RWPE1 (cell line): ENCODE data around the gene KDSR.

Source experiments
- CTCF ChIA-PET: fragments of 350-600 bp; sonication (Branson Sonifier 250); formaldehyde crosslinking; extraction: SDS; loops from one replicate; lab custom pipeline; 2021; lab: Yijun Ruan, JAX
- POLR2A ChIA-PET: fragments of 400-600 bp; formaldehyde crosslinking; extraction: SDS; loops from one replicate; lab custom pipeline; 2020; ENCODE audit warnings: antibody characterized with exemption; ENCODE audit not compliant: low non-redundant PET; lab: Yijun Ruan, JAX
- DNase-seq: peaks from one replicate; pipeline ENCODE4 v3.0.0; 2012; ENCODE audit warnings: low spot score
- H3K27ac ChIP-seq: fragments of 450-650 bp; 2 replicates; pipeline ENCODE4 v1.5.1; 2017
- CTCF ChIP-seq: fragments of 450-650 bp; conservative IDR thresholded peaks from 2 replicates; pipeline ENCODE4 v1.5.1; 2017; ENCODE audit warnings: low read depth, mild to moderate bottlenecking

The KDSR gene

DNA sequence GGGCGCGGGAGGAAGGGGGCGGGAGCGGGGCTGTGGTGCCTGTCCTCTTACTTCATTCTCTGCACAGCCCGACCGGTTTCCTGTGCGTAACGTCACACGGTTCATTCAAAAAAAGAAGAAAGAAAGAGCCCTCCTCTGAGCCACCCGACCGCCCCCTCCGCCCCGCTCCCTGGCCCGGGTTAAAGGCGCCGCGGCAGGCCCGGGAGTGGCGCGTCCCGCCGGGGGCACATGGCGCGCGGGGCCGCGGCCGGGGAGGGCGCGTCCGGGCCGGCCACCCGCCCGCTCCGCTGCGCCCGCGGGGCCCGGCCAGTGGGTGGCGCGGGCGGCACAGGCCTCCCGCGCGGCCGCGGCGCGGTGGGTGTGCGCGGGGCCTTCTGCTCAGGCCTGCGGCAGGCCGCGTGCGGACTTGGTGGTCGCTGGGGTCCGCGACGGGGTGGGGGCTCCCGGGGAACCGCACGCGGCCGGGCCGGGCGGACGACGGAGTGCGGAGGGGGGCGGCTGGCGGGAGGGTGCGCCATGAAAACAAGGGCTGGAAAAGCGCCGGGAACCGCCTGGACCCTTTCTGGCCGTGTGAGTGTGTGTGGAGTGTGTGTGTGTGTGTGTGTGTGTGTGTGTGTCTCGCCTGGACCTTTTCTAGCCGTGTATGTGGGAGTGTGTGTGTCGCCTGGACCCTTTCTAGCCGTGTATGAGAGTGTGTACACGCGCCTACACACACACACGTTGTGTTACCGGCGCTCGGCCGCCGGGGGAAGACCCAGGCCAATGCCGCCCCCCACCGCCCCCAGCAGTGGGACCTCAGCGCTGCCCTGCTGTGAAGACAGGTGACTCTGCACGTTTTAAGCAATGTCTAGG is 46.7 kb downstream of the KDSR start:
- TF ChIP-seq CTCF: peak; percentile 79
- CTCF ChIA-PET: no interaction called here
- POLR2A ChIA-PET: no interaction called here
- H3K27ac ChIP-seq: peak overlapping the region; percentile 80
- DNase-seq: peak; percentile 51

DNA sequence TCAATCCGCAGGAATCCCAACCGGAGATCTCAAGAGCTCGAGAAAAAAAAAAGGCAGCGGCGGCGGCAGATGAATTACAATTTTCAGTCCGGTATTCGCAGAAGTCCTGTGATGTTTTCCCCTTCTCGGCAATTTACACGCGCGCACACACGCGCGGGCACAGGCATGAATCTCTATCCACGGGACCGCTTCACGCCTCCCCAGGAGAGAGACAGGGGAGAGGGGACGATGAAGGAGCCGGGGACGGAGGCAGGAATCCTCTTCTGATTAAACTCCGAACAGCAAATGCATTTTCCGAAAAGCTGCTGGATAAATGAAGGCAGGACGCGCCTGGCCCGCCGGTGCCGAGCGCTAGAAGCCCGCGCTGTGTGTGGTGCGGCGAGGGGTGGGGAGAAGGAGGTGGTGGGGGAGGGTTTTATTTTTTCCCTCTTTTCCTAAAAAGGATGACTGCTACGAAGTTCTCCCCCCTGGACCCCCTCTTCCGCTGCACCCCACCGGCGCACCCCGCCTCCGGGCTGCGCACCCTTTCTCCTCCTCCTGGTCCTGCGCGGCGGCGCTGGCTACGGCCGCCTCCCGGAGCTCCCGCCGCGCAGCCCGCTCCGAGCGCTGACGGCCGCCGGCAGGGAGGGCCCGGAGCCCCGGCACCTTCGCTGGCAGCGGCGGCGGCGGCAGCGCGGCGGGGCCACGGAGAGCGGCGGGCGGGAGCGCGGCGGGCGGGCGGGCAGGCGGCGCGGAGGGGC is 47.5 kb downstream of the KDSR start, which contains the start of gene BCL2:
TSS of gene BCL2 (minus strand) at position 387 of the 740 bp plus-strand sequence.
- TF ChIP-seq CTCF: no peak
- peak within 1 kb of the TSS; percentile 80 for H3K27ac ChIP-seq
- DNase-seq: peak; percentile 25
- ChIA-PET CTCF (interaction anchor here (0.6 kb wide), 2 partner anchors 48 to 117 kb away, joined by 3 read pairs; no protein-coding TSS in a partner anchor), POLR2A (no interaction called here)

DNA sequence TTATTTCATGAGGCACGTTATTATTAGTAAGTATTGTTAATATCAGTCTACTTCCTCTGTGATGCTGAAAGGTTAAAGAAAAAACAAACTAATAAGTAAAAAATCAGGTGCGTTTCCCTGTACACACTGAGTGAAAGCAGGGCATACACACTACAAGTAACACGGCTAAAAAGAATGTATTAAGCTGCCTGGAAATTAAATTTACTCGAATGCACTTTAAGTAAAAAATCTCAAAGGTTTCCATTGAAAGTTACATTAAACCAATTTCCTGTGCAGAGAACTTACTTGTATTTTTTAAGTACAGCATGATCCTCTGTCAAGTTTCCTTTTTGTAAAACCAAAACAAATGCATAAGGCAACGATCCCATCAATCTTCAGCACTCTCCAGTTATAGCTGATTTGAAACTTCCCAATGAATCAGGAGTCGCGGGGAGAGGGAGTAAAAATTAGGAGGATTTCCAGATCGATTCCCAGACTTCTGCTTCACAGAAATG is 48.1 kb downstream of the KDSR start:
- no peak for DNase-seq
- POLR2A ChIA-PET: no interaction called here

DNA sequence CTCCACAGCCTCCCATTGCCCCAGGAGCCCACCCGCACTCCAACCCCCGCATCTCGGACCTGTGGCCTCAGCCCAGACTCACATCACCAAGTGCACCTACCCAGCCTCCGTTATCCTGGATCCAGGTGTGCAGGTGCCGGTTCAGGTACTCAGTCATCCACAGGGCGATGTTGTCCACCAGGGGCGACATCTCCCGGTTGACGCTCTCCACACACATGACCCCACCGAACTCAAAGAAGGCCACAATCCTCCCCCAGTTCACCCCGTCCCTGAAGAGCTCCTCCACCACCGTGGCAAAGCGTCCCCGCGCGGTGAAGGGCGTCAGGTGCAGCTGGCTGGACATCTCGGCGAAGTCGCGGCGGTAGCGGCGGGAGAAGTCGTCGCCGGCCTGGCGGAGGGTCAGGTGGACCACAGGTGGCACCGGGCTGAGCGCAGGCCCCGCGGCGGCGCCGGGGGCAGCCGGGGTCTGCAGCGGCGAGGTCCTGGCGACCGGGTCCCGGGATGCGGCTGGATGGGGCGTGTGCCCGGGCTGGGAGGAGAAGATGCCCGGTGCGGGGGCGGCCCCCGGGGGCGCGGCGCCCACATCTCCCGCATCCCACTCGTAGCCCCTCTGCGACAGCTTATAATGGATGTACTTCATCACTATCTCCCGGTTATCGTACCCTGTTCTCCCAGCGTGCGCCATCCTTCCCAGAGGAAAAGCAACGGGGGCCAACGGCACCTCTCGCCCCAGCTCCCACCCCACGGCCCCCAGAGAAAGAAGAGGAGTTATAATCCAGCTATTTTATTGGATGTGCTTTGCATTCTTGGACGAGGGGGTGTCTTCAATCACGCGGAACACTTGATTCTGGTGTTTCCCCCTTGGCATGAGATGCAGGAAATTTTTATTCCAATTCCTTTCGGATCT is 48.8 kb downstream of the KDSR start:
- CTCF ChIA-PET: interaction anchor here (0.7 to 1.0 kb wide), 2 partner anchors 8 to 302 kb away, joined by 3 to 9 read pairs; no protein-coding TSS in a partner anchor
- POLR2A ChIA-PET: no interaction called here

More for the DNA sequence above, 48.1 kb downstream of the KDSR start:
- no peak for TF ChIP-seq CTCF
- H3K27ac ChIP-seq: peak overlapping the region; percentile 80; the same call in 1 of the 2 replicates
- CTCF ChIA-PET: interaction anchor here (1.0 kb wide), 1 partner anchor 303 kb away, joined by 9 read pairs; no protein-coding TSS in a partner anchor

DNA sequence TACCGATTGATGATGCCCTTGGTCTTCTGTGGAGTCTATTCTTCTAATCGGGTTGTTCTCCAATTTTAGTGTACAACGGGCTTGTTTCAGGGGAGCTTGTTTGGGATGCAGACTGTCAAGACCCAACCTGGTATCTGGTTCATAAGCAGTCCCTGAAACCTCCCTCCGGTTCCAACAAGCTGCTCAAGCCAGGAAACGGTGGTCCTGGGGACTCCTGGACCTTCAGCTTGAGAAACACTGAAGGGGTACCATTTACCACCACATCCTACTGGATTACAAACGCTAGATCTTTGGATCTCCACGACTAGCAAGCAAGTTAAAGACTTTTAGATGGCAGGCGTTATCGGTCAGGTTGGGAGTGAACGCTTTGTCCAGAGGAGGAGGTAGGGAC is 49.5 kb downstream of the KDSR start:
- ChIA-PET POLR2A (no interaction called here), CTCF (interaction anchor here (0.6 to 0.7 kb wide), 2 partner anchors 8 to 131 kb away, joined by 3 read pairs; no protein-coding TSS in a partner anchor)
- DNase-seq: no peak
- no peak overlapping the region for H3K27ac ChIP-seq
- TF ChIP-seq CTCF: no peak

More for the DNA sequence above, 48.8 kb downstream of the KDSR start:
- H3K27ac ChIP-seq: no peak overlapping the region
- peak; percentile 56 for TF ChIP-seq CTCF
- peak; percentile 14 for DNase-seq
